Activated gamma-delta T cell treated with Interleukin-2 at 50 U/mL for 16 hours (primary cell): ENCODE measurements around the gene DYNLT5.
A peak's percentile ranks its signal among the peaks of the same experiment; 100 is the strongest.
"Not testable (repeated sequence)": the region's sequence is repeated elsewhere in the genome, so short reads cannot be mapped to it uniquely, and the experiment has no call there.

Experiments
- DNase-seq: peaks from one replicate; pipeline ENCODE4 v3.0.0-alpha.2; 2020

DYNLT5 gene

GRCh38 chr1:66751160-66751559, 1.1 kb upstream of the DYNLT5 start:
- DNase-seq = no peak

GRCh38 chr1:66752671-66753371, 562 bp downstream of the DYNLT5 start:
- DNase-seq = no peak

GRCh38 chr1:66757722-66758240, 5.5 kb downstream of the DYNLT5 start:
- DNase-seq = no peak

- DNase-seq = no peak
These were observed 6.0 kb downstream of the DYNLT5 start for GRCh38 chr1:66758241-66758755.

- no peak for DNase-seq
These were observed 8.2 kb downstream of the DYNLT5 start for GRCh38 chr1:66760506-66760905.

GRCh38 chr1:66761221-66761620, 9.0 kb downstream of the DYNLT5 start:
- DNase-seq = no peak

GRCh38 chr1:66764994-66765578, 12.8 kb downstream of the DYNLT5 start:
- peak; percentile 49 for DNase-seq

- DNase-seq = no peak
These were observed 15.4 kb downstream of the DYNLT5 start for GRCh38 chr1:66767626-66768025.

GRCh38 chr1:66768965-66769364, 16.7 kb downstream of the DYNLT5 start:
- DNase-seq = no peak

- DNase-seq = no peak
These were observed 17.4 kb downstream of the DYNLT5 start for GRCh38 chr1:66769512-66770229.

- DNase-seq = no peak
These were observed 18.0 kb downstream of the DYNLT5 start for GRCh38 chr1:66770240-66770639.

GRCh38 chr1:66770694-66771093, 18.4 kb downstream of the DYNLT5 start:
- DNase-seq = no peak

- DNase-seq = no peak
These were observed 21.0 kb downstream of the DYNLT5 start for GRCh38 chr1:66773227-66773626.

GRCh38 chr1:66774438-66774837, 22.2 kb downstream of the DYNLT5 start:
- DNase-seq = no peak

- no peak for DNase-seq
These were observed 23.4 kb downstream of the DYNLT5 start for GRCh38 chr1:66775646-66776045.

- DNase-seq = no peak
These were observed 25.6 kb downstream of the DYNLT5 start for GRCh38 chr1:66777831-66778230.

GRCh38 chr1:66778266-66778665, 26.0 kb downstream of the DYNLT5 start:
- no peak for DNase-seq

- DNase-seq = no peak
These were observed 26.7 kb downstream of the DYNLT5 start for GRCh38 chr1:66778969-66779368.

GRCh38 chr1:66779475-66780078, 27.3 kb downstream of the DYNLT5 start:
- DNase-seq = no peak

GRCh38 chr1:66785800-66786199, 33.5 kb downstream of the DYNLT5 start:
- DNase-seq = not testable (repeated sequence)

- DNase-seq = no peak
These were observed 35.4 kb downstream of the DYNLT5 start for GRCh38 chr1:66787641-66788040.

- DNase-seq = peak; percentile 14
These were observed 36.1 kb downstream of the DYNLT5 start for GRCh38 chr1:66788231-66788939.
